Natural killer cell (primary cell): ENCODE results near the gene AMPD3. TPM values are rescaled to one million over a fixed set of nuclear protein-coding genes. Genes with fewer than 3 reads are reported as not detected.

Source experiments
- ATAC-seq, 3 donors: fragments of 150-1000 bp in 2 of 3; fragments of 200-7000 bp in 1 of 3; cut with Tn5 transposase; 1 replicate in 1 of 3; 2 replicates in 2 of 3; pipeline ENCODE4 v1.10.0; 2021; ENCODE audit warnings: mild to moderate bottlenecking in 2 of 3, moderate library complexity in 2 of 3
- DNase-seq, 2 donors: peaks; one replicate each; pipeline versions ENCODE4 v3.0.0 to v3.0.0-alpha.2; 2013 to 2021; ENCODE audit warnings: mixed read lengths in 1 of 2
- H3K27ac ChIP-seq: one replicate; pipeline ENCODE4 v1.5.1; 2013; ENCODE audit warnings: mild to moderate bottlenecking, low read length
- H3K27me3 ChIP-seq: one replicate; pipeline ENCODE4 v1.6.1; 2013; ENCODE audit warnings: low read length; ENCODE audit not compliant: control insufficient read depth, insufficient read depth
- H3K36me3 ChIP-seq: one replicate; pipeline ENCODE4 v1.6.1; 2013; ENCODE audit warnings: low read length; ENCODE audit not compliant: control insufficient read depth, insufficient read depth
- H3K4me1 ChIP-seq: one replicate; pipeline ENCODE4 v1.6.1; 2013; ENCODE audit warnings: low read length; ENCODE audit not compliant: control insufficient read depth, insufficient read depth
- H3K4me3 ChIP-seq: one replicate; pipeline ENCODE4 v1.5.1; 2013; ENCODE audit warnings: low read length
- H3K9me3 ChIP-seq: one replicate; pipeline ENCODE4 v1.6.1; 2013; ENCODE audit warnings: low read length; ENCODE audit not compliant: control insufficient read depth, insufficient read depth
- H3K27ac Mint-ChIP-seq, 2 donors: one replicate each; pipeline ENCODE4 v1.8.0; 2022; ENCODE audit warnings: mild to moderate bottlenecking in 2 of 2, mixed read lengths in 2 of 2, moderate library complexity in 1 of 2
- H3K27me3 Mint-ChIP-seq, 2 donors: one replicate each; pipeline ENCODE4 v1.8.0; 2022; ENCODE audit warnings: low read depth in 2 of 2, mixed read lengths in 2 of 2
- H3K36me3 Mint-ChIP-seq: one replicate; pipeline ENCODE4 v1.8.0; 2022; ENCODE audit warnings: mixed read lengths
- H3K4me1 Mint-ChIP-seq, 2 donors: one replicate each; pipeline ENCODE4 v1.8.0; 2022; ENCODE audit warnings: mixed read lengths in 2 of 2
- H3K4me3 Mint-ChIP-seq: one replicate; pipeline ENCODE4 v1.8.0; 2022; ENCODE audit warnings: mild to moderate bottlenecking, moderate library complexity, mixed read lengths
- H3K9me3 Mint-ChIP-seq, 2 donors: one replicate each; pipeline ENCODE4 v1.8.0; 2022; ENCODE audit warnings: mixed read lengths in 2 of 2
- CTCF ChIP-seq: fragments of 200-600 bp; IDR thresholded peaks from one replicate; pipeline ENCODE4 v1.8.0; 2022; ENCODE audit warnings: antibody characterized with exemption
- WGBS: methylation state at CpG from one replicate; pipeline ENCODE4 v1.1.7; 2013; ENCODE audit warnings: missing lambda C conversion rate; ENCODE audit not compliant: insufficient coverage; 5-methylcytosine and 5-hydroxymethylcytosine counted together
- intact Hi-C: fragments of 100-400 bp; cut with micrococcal nuclease; formaldehyde crosslinking; loops from one replicate; pipeline ENCODE4 v1.14.2; 2022
- total RNA-seq, 4 donors: library from RNA; stranded (reverse); fragments of 120-200 nt in 1 of 4; gene quantifications; one replicate each; pipeline versions ENCODE4 v1.2.3 to v1.2.4, GENCODE V29; 2013 to 2022

AMPD3 gene
- total RNA-seq, 3 donors from 2014 or later (not counting 1 experiment from before 2014, with no cell fraction given), result 5.5 to 9.2 (median 6.8) TPM

- Histone ChIP-seq H3K4me3 (no peak overlapping the region), H3K27me3 (no peaks in the 10 kb centered on the region), H3K27ac (no peak overlapping the region), H3K4me1 (no peaks in the 10 kb centered on the region), H3K9me3 (no peaks in the 10 kb centered on the region), H3K36me3 (peaks cover 73% of the 10 kb centered on the region)
- ATAC-seq (no peak), DNase-seq (no peak)
- Mint-ChIP-seq H3K4me1 (peaks cover 0 to 6% of the 10 kb centered on the region in 2 donors), H3K36me3 (peaks cover 33% of the 10 kb centered on the region), H3K27ac (no peak overlapping the region), H3K27me3 (no peaks in the 10 kb centered on the region), H3K4me3 (no peak overlapping the region), H3K9me3 (no peaks in the 10 kb centered on the region)
- intact Hi-C loops, result no loop called here
- no peak for TF ChIP-seq CTCF
- WGBS, result 71% methylated on average over 1 of the region's 1 CpG
Measured at GRCh38 chr11:10524471-10524870, 69.4 kb downstream of the AMPD3 start.

DNA sequence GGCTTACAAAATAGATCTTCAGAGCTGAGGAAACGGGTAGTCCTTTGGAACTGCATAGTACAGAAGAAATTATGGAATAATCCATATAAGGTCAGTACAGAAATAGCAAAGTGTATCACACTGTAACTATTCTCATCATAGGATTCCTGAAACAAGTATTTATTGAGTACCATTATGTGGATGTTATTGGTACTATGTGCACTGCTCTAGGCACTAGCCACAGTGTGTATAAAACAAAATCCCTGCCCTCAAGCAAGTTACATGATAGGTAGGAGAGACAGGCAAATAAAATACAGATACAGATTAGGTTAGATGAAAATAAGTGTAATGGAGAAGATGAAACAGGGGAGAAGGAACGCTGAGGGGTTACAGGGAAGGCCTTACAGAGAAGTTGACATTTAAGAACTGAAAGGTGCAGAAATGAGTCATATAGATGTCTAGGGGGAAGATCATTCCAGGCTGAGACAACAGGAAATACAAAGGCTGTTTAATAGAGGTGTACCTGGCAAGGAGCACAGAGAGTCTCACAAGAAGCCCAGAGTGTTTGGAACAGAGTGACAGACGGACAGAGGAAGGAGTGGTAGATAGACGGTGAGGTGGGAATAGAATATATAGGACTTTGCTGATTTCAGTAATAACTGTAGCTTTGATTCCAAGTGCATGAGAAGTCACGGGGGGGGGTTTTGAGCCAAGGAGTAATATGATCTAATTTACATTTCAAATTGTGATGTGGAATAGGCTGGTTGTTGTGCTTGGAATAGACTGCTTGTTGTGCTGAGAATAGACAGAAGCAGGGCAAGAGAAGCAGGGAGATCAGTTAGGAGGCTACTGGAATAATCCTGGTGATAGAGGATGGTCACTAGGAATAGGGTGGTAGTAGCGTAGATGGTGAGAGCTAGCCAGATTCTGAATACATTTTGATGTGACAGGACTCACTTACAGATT lies 72.2 kb downstream of the AMPD3 start:
- ATAC-seq, result no peak
- H3K27ac ChIP-seq, result no peak overlapping the region
- Mint-ChIP-seq H3K4me1 (peaks cover 0 to 6% of the 10 kb centered on the region in 2 donors), H3K27me3 (no peaks in the 10 kb centered on the region), H3K4me3 (no peak overlapping the region), H3K9me3 (no peaks in the 10 kb centered on the region), H3K27ac (no peak overlapping the region), H3K36me3 (peaks cover 28% of the 10 kb centered on the region)
- H3K9me3 ChIP-seq, result no peaks in the 10 kb centered on the region
- peaks cover 65% of the 10 kb centered on the region for H3K36me3 ChIP-seq
- intact Hi-C loops, result no loop called here
- H3K27me3 ChIP-seq, result no peaks in the 10 kb centered on the region
- no peak for DNase-seq
- 76% methylated on average over 5 of the region's 6 CpGs for WGBS
- H3K4me3 ChIP-seq, result no peak overlapping the region
- H3K4me1 ChIP-seq, result no peaks in the 10 kb centered on the region
- no peak for TF ChIP-seq CTCF

DNA sequence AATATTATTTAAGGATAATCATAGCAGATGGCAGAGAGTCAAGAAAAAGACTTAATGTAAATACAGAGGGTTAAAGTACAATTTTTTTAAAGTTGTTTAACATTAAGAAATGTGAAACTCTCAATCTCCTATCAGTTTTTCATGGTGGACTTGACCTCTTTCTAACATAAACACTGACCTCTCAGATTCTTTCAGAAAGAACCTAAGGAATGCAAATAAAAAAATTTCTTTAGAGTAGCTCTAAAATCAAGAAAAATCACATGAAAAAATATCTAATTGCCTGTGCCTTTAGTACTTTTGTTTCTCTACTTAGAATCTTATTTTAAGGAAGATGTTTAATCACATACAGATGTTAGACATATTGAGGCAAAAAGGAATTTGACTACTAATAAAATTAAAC lies 73.1 kb downstream of the AMPD3 start:
- Mint-ChIP-seq H3K27me3 (no peaks in the 10 kb centered on the region), H3K9me3 (no peaks in the 10 kb centered on the region), H3K36me3 (peaks cover 32% of the 10 kb centered on the region), H3K27ac (no peak overlapping the region), H3K4me3 (no peak overlapping the region), H3K4me1 (peaks cover 0 to 6% of the 10 kb centered on the region in 2 donors)
- Histone ChIP-seq H3K27me3 (no peaks in the 10 kb centered on the region), H3K4me3 (no peak overlapping the region), H3K36me3 (peaks cover 63% of the 10 kb centered on the region), H3K9me3 (no peaks in the 10 kb centered on the region), H3K27ac (no peak overlapping the region), H3K4me1 (no peaks in the 10 kb centered on the region)
- TF ChIP-seq CTCF, result no peak
- no peak for ATAC-seq
- DNase-seq, result no peak
- intact Hi-C loops, result no loop called here
